Tongue (tissue), 2 donors: ENCODE measurements around the gene FBF1. TPM values are rescaled to one million over a fixed set of nuclear protein-coding genes. Genes with fewer than 3 reads are reported as not detected.

Experiments used
- DNase-seq: peaks from one replicate; pipeline ENCODE4 v3.0.0-alpha.2; 2015
- total RNA-seq: library from RNA; depleted of rRNA; stranded (reverse); fragments of >200 nt; gene quantifications from one replicate; pipeline ENCODE4 v1.2.3, GENCODE V29; 2014

Gene FBF1
- total RNA-seq, 1 donor from 2014 or later = 9.8 TPM

- DNase-seq = peak; percentile 69
These were observed 23.5 kb downstream of the FBF1 start for GRCh38 chr17:75917141-75917916.

- DNase-seq = no peak
These were observed 25.6 kb downstream of the FBF1 start for GRCh38 chr17:75915268-75915667.

- DNase-seq = no peak
These were observed 26.1 kb downstream of the FBF1 start for GRCh38 chr17:75914643-75915267.

GRCh38 chr17:75913537-75914210, 27.2 kb downstream of the FBF1 start:
- DNase-seq = no peak

GRCh38 chr17:75910699-75911098, 30.1 kb downstream of the FBF1 start:
- no peak for DNase-seq

- peak; percentile 61 for DNase-seq
These were observed 31.0 kb downstream of the FBF1 start for GRCh38 chr17:75909812-75910274.

DNA sequence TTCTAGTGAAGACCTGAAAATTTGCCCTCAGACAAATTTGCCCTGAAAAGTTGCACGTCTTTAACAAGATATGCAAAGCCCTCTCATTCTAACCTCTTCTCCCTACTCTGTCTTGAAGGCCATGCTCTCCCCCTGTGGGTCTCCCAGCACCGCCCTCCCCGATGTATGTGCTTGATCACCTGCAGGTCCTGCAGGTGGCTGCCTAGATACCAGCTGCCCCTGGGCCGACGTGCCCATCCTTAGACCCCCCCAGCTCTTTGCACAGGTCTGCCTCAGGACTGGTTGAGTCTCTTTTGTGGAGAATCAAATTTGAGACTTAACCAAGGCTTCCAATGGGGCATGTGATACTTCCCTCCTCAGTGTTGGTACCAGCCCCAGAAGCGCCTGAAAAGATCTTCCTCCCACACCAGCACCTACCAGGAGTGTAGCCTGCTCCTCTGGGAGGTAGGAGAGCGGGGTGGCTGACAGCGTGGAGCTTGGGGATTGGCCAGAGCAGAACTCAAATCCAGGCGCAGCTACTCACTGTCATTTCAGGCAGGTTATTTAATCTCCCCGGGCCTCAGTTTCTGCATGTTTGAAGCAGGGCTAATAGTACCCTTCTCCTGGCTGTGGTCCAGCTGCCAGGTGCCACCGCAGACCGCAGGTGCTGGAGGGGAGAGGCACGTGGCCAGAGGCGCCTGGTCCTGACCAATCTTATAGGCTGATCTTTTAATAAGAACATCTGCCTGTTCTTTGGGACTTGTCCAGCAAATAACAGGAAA, 31.6 kb downstream of the FBF1 start:
- no peak for DNase-seq

DNA sequence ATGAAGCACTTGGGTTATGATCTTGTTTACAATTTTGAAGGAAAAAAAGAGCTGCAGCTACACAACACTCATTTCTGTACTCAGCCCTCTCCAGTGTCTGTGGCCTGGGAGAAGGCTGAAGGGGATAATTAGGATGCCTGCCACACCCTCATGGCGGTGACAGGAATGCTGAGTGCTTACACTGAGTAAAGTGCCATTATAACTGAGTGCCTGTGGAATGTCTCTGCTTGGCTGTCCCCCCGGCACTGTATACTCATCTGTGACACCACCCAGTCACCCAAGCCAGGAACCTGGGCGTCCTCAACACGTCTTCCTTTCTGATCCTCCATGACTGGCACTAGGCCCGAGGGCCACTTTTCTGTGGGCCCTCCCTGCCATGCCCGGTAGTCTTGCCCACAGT, 32.6 kb downstream of the FBF1 start:
- peak; percentile 61 for DNase-seq

DNA sequence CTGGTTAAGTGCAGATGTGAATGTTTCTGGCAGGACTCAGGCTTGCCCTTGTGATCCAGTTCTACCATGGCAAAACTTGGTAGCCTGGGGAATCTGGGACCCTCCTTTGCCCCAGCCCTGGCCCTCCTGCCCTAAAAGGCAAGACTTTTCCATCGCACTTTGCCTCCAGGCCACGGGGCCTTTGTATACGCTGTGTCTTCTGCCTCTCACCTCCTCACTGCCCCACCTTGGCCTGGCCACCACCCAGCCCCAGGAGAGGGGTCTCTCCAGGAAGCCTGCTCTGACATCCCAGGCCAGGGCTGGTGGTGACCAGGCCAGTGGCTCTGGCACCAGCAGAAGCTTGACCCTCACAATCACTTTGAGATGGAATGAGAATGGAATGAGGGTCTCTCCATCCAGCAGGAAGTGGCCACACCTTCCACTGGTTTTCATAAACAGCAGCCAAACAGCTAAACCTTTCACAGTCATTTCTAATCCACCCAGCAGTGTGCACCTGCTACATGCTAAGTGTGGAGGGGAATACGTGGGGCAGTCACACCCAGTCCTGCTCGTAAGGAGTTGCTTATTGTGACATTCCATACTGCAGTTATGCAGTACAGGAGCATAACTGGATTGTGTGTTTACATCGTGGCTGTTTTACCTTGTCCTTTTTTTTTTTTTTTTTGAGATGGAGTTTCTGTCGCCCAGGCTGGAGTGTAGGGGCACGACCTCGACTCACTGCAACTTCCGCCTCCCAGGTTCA, 34.5 kb downstream of the FBF1 start:
- no peak for DNase-seq

- DNase-seq = peak; percentile 96
These were observed 35.9 kb downstream of the FBF1 start, which contains the start of gene MRPL38 for GRCh38 chr17:75904749-75905521. Gene MRPL38, minus strand, starts transcription at chr17:75904884. Its CDS starts 9 bp downstream, at chr17:75904875.

GRCh38 chr17:75902406-75902805, 38.4 kb downstream of the FBF1 start:
- DNase-seq = no peak

GRCh38 chr17:75901727-75902126, 39.1 kb downstream of the FBF1 start:
- DNase-seq = no peak

DNA sequence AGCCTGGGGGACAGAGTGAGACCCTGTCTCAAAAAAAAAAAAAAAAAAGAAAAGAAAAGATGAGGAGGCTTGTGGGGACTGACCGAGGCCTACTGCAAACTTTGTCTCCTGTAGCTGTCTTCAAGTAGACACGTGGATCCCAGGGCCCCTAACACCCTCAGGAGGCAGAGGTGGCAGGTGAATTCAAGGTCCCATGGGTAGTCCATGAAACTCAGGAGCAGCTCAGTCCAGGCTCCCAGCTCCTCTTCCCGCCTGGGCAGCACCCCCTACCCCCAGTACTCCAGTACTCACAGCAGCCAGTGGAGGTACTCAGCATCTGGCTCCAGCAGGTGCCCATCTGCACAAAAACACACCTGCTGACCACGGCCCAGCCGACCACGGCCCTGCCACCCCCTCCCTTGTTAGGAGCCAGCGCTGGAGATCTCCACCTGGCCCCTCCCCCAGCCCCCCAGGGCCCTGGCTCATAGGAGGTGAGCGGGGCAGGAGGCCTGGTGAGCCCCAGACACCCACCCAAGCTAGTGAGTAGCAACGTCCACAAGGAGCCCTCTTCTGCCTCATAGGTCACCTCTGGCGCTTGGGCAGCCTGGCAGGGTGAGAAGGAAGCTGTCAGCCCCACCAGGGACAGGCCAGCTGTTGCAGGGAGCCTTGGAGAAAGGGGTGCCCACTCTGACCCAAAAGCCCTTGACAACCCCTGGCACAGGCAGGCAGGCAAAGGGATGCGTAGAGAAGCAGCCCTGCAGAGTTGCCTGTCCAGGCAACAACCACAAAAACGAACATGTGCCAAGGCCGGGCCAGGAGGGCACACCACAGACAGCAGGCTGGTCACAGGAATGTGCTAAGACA, 39.9 kb downstream of the FBF1 start:
- DNase-seq = no peak

- DNase-seq = no peak
These were observed 40.9 kb downstream of the FBF1 start for GRCh38 chr17:75899767-75900468.

- no peak for DNase-seq
These were observed 41.5 kb downstream of the FBF1 start for GRCh38 chr17:75899353-75899752.

DNA sequence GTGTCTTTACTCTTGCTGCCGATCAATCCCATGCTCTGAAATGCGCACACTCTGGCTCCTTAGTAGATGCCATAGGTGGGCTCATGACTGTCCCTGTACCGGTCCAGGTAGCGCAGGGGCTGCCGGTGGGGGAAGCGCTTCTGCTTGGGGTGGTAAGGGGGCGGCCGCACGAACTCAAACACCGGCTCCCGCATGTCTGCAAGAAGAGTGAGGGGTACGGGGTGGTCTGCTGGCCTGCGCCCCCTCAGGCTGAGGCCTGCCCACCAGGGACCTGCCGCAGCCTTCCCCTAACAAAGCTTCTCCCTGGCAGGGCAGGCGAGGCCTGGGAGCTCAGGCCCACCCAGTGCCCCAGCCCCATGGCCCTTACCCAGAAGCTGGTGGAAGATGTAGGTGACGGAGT, 42.1 kb downstream of the FBF1 start:
- no peak for DNase-seq

DNA sequence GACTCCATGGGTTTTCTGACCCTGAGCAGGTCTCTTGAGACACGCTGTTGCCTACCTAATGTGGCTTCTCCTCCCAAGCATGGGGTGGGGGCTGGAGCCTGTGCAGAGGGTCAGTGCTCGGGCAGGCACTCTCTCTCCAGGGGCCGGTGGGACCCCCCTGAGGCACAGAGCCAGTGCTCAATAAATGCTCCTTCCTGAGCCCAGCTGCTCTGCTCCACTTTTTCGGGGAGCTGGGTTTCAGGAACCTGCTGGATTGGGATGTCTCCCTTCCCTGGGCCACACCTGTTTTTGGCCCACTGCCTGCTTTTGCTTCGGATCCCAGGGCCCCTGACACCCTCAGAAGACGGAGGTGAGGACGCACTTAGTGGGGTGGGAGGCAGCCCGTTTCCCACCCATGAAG, 42.8 kb downstream of the FBF1 start:
- DNase-seq = no peak

GRCh38 chr17:75897160-75898019, 43.5 kb downstream of the FBF1 start:
- no peak for DNase-seq
